Osteocyte (in vitro differentiated cells): Measurements from ENCODE around the gene ZSCAN18. TPM values are rescaled to one million over a fixed set of nuclear protein-coding genes. Genes with fewer than 3 reads are reported as not detected.

Experiments
- DNase-seq: peaks from one replicate; pipeline ENCODE4 v3.0.0; 2021; ENCODE audit warnings: mixed read lengths; ENCODE audit not compliant: unreplicated experiment; ENCODE audit errors: extremely low spot score
- H3K27ac Mint-ChIP-seq: one replicate; pipeline ENCODE4 v1.8.0; 2021; ENCODE audit warnings: mild to moderate bottlenecking, mixed read lengths; ENCODE audit not compliant: unreplicated experiment
- H3K27me3 Mint-ChIP-seq: one replicate; pipeline ENCODE4 v1.8.0; 2021; ENCODE audit warnings: mixed read lengths; ENCODE audit not compliant: unreplicated experiment
- H3K36me3 Mint-ChIP-seq: one replicate; pipeline ENCODE4 v1.8.0; 2021; ENCODE audit warnings: mixed read lengths; ENCODE audit not compliant: unreplicated experiment
- H3K4me1 Mint-ChIP-seq: one replicate; pipeline ENCODE4 v1.8.0; 2021; ENCODE audit warnings: mixed read lengths; ENCODE audit not compliant: unreplicated experiment
- H3K4me3 Mint-ChIP-seq: one replicate; pipeline ENCODE4 v1.8.0; 2021; ENCODE audit warnings: mild to moderate bottlenecking, moderate library complexity, mixed read lengths; ENCODE audit not compliant: unreplicated experiment
- H3K9me3 Mint-ChIP-seq: one replicate; pipeline ENCODE4 v1.8.0; 2021; ENCODE audit warnings: mixed read lengths; ENCODE audit not compliant: unreplicated experiment
- total RNA-seq: library from RNA; stranded (reverse); gene quantifications from 2 replicates; pipeline ENCODE4 v1.2.1, GENCODE V29; 2021
- TF ChIP-seq, protein P1 (sequence below): fragments of 200-600 bp; sonication (generic); IDR thresholded peaks from 2 replicates; pipeline ENCODE4 v1.5.0; 2021; ENCODE audit warnings: antibody characterized with exemption, mild to moderate bottlenecking, moderate library complexity

Gene ZSCAN18
- total RNA-seq, 1 donor from 2014 or later: 50.7 TPM

GRCh38 chr19:58042495-58043340 is 55.3 kb downstream of the ZSCAN18 start:
- DNase-seq: no peak
- no peaks in the 10 kb centered on the region for H3K4me1 Mint-ChIP-seq
- H3K36me3 Mint-ChIP-seq: no peaks in the 10 kb centered on the region
- H3K4me3 Mint-ChIP-seq: no peak overlapping the region
- no peak overlapping the region for H3K27ac Mint-ChIP-seq
- TF ChIP-seq, protein P1, sequence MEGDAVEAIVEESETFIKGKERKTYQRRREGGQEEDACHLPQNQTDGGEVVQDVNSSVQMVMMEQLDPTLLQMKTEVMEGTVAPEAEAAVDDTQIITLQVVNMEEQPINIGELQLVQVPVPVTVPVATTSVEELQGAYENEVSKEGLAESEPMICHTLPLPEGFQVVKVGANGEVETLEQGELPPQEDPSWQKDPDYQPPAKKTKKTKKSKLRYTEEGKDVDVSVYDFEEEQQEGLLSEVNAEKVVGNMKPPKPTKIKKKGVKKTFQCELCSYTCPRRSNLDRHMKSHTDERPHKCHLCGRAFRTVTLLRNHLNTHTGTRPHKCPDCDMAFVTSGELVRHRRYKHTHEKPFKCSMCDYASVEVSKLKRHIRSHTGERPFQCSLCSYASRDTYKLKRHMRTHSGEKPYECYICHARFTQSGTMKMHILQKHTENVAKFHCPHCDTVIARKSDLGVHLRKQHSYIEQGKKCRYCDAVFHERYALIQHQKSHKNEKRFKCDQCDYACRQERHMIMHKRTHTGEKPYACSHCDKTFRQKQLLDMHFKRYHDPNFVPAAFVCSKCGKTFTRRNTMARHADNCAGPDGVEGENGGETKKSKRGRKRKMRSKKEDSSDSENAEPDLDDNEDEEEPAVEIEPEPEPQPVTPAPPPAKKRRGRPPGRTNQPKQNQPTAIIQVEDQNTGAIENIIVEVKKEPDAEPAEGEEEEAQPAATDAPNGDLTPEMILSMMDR: no peak
- peaks cover 10% of the 10 kb centered on the region for H3K9me3 Mint-ChIP-seq
- no peaks in the 10 kb centered on the region for H3K27me3 Mint-ChIP-seq

DNA sequence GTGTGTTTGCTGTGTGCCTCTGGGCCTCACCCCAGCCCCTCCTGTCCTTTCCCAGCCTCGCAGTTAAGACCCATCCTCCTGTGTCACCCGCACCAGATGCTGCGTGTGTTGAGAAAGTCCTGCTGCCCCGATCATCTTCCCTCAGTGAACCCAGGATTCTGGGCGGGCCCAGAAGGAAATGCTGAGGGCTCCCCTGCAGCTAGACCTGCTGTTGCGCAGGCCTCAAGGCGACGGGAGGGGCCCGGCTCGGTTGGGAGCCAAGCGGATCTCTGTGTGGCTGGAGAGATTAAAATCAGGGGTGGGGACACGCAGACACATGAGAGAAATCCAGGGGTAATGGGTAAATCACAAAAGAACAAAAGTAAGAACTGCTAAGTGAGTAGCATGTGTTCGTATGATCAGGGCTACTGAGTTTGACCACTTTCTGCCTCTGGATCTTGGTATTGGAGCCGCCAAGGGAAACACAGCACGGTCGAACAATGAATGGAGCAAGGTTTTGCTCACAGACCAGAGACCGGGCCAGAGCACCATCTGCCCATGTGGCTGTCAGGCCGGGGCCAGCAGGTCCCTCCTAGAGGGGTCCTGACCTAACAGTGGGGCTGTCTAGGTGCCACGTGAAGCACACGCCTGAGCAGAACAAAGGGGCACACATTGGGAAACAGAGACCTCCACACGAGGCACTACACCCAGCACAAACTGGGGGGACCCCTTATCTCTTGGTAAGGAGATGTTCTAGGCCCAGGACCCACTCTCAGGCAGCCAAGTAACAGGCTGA is 57.1 kb downstream of the ZSCAN18 start:
- peaks cover 14% of the 10 kb centered on the region for H3K9me3 Mint-ChIP-seq
- H3K27me3 Mint-ChIP-seq: no peaks in the 10 kb centered on the region
- no peak overlapping the region for H3K4me3 Mint-ChIP-seq
- TF ChIP-seq, protein P1: no peak
- no peaks in the 10 kb centered on the region for H3K4me1 Mint-ChIP-seq
- no peak for DNase-seq
- H3K36me3 Mint-ChIP-seq: no peaks in the 10 kb centered on the region
- no peak overlapping the region for H3K27ac Mint-ChIP-seq

- Mint-ChIP-seq H3K4me3 (no peak overlapping the region), H3K4me1 (no peaks in the 10 kb centered on the region), H3K9me3 (peaks cover 18% of the 10 kb centered on the region), H3K36me3 (peaks cover 3% of the 10 kb centered on the region), H3K27ac (no peak overlapping the region), H3K27me3 (no peaks in the 10 kb centered on the region)
- DNase-seq: no peak
- TF ChIP-seq, protein P1: no peak
Observed at GRCh38 chr19:58038688-58039204, 59.3 kb downstream of the ZSCAN18 start.

DNA sequence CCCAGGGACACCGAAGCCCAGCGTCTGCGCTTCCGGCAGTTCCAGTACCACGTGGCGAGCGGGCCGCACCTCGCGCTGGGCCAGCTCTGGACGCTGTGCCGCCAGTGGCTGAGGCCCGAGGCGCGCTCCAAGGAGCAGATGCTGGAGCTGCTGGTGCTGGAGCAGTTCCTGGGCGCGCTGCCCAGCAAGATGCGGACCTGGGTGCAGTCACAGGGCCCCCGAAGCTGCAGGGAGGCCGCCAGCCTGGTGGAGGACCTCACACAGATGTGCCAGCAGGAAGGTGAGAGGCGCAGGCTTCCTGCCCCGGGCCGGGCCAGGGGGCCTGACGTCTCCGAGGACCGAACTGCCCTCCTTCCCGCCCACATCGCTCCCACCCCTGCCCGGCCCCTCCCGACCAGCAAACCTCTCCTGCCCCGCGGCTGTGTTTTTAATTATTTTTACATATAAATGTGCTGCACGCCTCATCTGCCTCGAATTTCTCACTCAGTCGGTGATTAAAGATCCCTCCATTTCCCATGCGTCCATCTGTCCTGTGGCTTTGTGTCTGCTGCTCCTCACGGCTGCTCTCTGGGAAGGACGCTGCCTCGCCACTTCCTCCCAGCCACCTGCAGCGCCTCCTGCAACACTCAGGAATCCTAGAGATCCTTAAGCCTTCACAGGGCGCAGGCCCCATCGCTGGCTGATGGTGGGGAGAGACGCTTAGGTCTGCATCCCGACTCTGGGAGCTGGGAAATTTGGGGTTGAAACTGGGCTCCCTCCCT is 59.9 kb downstream of the ZSCAN18 start:
- no peak overlapping the region for H3K4me3 Mint-ChIP-seq
- H3K36me3 Mint-ChIP-seq: peaks cover 3% of the 10 kb centered on the region
- TF ChIP-seq, protein P1: no peak
- no peaks in the 10 kb centered on the region for H3K4me1 Mint-ChIP-seq
- no peak for DNase-seq
- H3K9me3 Mint-ChIP-seq: peaks cover 18% of the 10 kb centered on the region
- no peaks in the 10 kb centered on the region for H3K27me3 Mint-ChIP-seq
- H3K27ac Mint-ChIP-seq: no peak overlapping the region
